Measurements from ENCODE around the gene PCNX2. TPM values are rescaled to one million over a fixed set of nuclear protein-coding genes. Genes with fewer than 3 reads are reported as not detected.

Gene PCNX2
- polyA plus RNA-seq, 6 donors from 2014 or later = 0.66 to 5.4 (median 2.4) TPM; not detected in 1

- ATAC-seq (ENCODE audit: low read depth in 2 of 2) (no peak), DNase-seq (peak; percentile 32)
- Mint-ChIP-seq H3K4me1 (peaks cover 7 to 18% (median 12%) of the 10 kb centered on the region in 3 donors), H3K27me3 (peaks cover 7 to 11% (median 8%) of the 10 kb centered on the region in 3 donors), H3K4me3 (no peak overlapping the region), H3K36me3 (no peaks in the 10 kb centered on the region), H3K9me3 (peaks cover 0 to 2% (median 0%) of the 10 kb centered on the region in 7 donors), H3K27ac (peak overlapping the region in 1 of 6 donors; percentile 75)
Measured at GRCh38 chr1:233304489-233305102, 9.1 kb upstream of the PCNX2 start.

DNA sequence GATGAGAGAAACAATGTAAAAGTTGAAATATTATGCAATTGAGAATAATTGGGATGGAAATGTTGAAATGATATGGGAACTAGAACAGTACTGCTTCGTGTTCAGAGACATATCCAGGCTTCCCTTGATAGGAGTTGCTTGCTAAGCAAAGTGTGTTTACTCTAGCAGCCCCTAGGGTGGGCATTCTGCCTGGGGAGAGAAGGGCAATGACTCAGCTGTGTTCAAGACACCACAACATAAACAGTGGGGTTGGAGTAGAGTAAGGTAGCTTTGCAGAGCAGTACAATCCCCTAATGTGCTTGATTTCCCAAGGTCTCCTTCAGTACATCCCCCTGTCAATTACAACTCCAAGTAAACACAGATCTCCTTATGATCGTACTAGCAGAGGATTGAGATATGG is 4.8 kb upstream of the PCNX2 start:
- Mint-ChIP-seq H3K4me1 (peaks cover 7 to 9% (median 8%) of the 10 kb centered on the region in 3 donors), H3K4me3 (no peak overlapping the region), H3K27me3 (peaks cover 0 to 11% (median 5%) of the 10 kb centered on the region in 3 donors), H3K27ac (no peak overlapping the region), H3K36me3 (no peaks in the 10 kb centered on the region), H3K9me3 (peaks cover 0 to 2% (median 0%) of the 10 kb centered on the region in 7 donors)
- no peak for DNase-seq
- no peak for ATAC-seq (ENCODE audit: low read depth in 2 of 2)

DNA sequence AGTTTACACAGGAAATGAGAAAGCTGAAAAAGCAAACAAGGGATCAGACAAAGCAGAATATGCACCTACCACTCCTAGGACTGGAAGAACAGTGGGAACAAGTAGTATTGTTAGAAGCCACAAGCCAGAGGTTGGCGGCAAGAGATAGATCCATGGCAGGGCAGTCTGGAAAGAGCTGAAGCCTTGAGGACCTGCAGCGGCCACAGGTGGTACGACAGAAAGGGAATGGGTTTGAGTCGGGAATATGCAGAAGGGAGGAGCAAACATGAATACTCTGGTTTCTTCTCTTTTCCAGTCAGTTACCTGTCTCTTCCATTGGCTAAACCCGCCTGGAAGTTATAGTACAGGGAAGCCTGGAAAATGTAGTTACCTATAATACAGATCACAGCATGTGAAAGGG is 3.9 kb upstream of the PCNX2 start:
- peaks cover 0 to 7% (median 2%) of the 10 kb centered on the region in 3 donors for H3K27me3 Mint-ChIP-seq
- no peak overlapping the region for H3K27ac Mint-ChIP-seq
- H3K9me3 Mint-ChIP-seq = peaks cover 0 to 2% (median 0%) of the 10 kb centered on the region in 7 donors
- no peaks in the 10 kb centered on the region for H3K36me3 Mint-ChIP-seq
- DNase-seq = no peak
- peaks cover 14 to 17% (median 15%) of the 10 kb centered on the region in 3 donors for H3K4me1 Mint-ChIP-seq
- ATAC-seq (ENCODE audit: low read depth in 2 of 2) = no peak
- no peak overlapping the region for H3K4me3 Mint-ChIP-seq

GRCh38 chr1:233295975-233296322 is 424 bp upstream of the PCNX2 start:
- H3K27me3 Mint-ChIP-seq = no peaks in the 10 kb centered on the region
- peak overlapping the region; percentile 82 to 98 (median 92) for H3K4me3 Mint-ChIP-seq
- DNase-seq = no peak
- peaks cover 17 to 19% (median 17%) of the 10 kb centered on the region in 3 donors for H3K4me1 Mint-ChIP-seq
- no peak for ATAC-seq (ENCODE audit: low read depth in 2 of 2)
- H3K36me3 Mint-ChIP-seq = no peaks in the 10 kb centered on the region
- peak overlapping the region in 4 of 6 donors; percentile 67 to 97 (median 85) for H3K27ac Mint-ChIP-seq
- no peaks in the 10 kb centered on the region for H3K9me3 Mint-ChIP-seq

GRCh38 chr1:233294913-233295236 is 650 bp downstream of the PCNX2 start:
- H3K9me3 Mint-ChIP-seq = no peaks in the 10 kb centered on the region
- H3K27me3 Mint-ChIP-seq = no peaks in the 10 kb centered on the region
- no peaks in the 10 kb centered on the region for H3K36me3 Mint-ChIP-seq
- DNase-seq (no peak), ATAC-seq (ENCODE audit: low read depth in 2 of 2) (peak in 1 of 2 donors; percentile 25)
- peaks cover 19 to 23% (median 20%) of the 10 kb centered on the region in 3 donors for H3K4me1 Mint-ChIP-seq
- H3K27ac Mint-ChIP-seq = peak overlapping the region in 3 of 6 donors; percentile 43 to 79 (median 62)
- H3K4me3 Mint-ChIP-seq = peak overlapping the region; percentile 81 to 98 (median 90)

DNA sequence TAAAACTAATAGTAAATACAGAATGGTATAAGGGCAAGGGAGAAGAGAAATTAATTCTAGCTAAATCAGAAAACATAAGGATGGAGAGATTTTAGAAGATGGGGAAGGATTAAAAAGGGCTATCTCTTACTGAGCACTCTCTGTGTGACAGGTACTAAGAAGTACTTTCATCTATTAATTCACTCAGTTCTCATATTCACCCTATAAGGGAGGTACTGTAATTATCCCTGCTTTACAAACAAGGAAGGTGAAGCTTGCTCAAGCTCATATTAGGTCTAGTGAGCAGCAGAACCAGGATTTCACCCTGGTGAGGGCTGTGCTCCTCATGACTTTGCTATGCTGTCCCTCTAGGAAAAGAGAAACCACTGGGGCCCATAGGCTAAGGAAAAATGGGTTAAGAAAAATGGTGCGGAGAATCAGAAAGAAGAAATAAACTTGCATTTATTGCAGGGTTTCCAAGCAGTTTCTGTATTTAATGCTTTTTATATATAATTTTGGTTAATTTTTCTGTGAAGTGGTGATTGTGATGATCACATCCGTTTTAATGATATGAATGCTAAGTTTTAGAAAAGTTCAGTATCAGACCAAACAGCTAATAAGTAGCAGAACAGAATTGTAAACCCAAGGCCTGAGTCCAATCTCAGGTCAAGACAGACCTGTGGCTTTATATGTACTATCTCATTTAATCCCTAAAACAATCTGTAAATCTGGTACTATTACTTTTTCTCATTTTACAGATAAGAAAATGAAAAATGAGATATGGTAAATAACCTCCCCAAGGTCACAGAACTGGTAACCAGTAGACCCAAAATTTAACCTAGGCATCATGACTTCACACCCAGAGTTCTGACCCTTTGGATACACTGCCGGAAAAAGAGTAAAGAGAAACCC is 1.7 kb downstream of the PCNX2 start:
- no peaks in the 10 kb centered on the region for H3K9me3 Mint-ChIP-seq
- DNase-seq (no peak), ATAC-seq (ENCODE audit: low read depth in 2 of 2) (no peak)
- H3K4me1 Mint-ChIP-seq = peaks cover 19 to 24% (median 23%) of the 10 kb centered on the region in 3 donors
- peak overlapping the region in 4 of 8 donors; percentile 27 to 98 (median 88) for H3K4me3 Mint-ChIP-seq
- H3K36me3 Mint-ChIP-seq = no peaks in the 10 kb centered on the region
- no peaks in the 10 kb centered on the region for H3K27me3 Mint-ChIP-seq
- no peak overlapping the region for H3K27ac Mint-ChIP-seq

DNA sequence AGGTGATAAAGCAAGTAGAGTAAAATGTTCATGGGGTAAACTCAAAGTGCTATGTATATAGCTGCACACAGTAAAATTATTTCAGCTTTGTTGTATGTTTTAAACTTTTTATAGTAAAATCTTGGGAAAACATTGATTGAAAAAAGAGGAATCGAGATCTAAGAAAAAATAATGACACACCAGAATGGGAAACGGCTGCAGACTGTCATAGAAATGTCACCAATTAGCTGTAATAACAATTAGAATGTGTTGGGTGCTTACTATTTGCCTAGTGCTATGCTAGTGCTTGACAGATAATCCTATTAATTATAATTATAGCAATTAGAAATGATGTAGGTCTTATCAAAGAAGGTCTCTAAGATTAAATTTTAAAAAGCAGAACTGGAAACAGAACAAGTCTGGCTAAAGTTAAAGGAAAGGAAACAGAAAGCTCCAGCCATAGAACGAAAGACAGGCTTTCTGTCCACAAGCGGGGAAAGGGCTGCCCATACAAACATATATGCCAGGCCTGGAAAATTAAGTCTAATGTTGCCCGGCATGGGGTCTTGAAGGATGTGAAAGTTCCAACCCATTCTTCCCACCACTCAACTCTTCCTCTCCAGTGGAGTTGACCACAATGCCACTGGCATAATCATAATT is 5.0 kb downstream of the PCNX2 start:
- Mint-ChIP-seq H3K4me1 (peaks cover 11 to 17% (median 16%) of the 10 kb centered on the region in 3 donors), H3K4me3 (no peak overlapping the region), H3K27ac (peak overlapping the region in 1 of 6 donors; percentile 77), H3K9me3 (no peaks in the 10 kb centered on the region), H3K36me3 (no peaks in the 10 kb centered on the region), H3K27me3 (no peaks in the 10 kb centered on the region)
- ATAC-seq (ENCODE audit: low read depth in 2 of 2) = no peak
- no peak for DNase-seq

DNA sequence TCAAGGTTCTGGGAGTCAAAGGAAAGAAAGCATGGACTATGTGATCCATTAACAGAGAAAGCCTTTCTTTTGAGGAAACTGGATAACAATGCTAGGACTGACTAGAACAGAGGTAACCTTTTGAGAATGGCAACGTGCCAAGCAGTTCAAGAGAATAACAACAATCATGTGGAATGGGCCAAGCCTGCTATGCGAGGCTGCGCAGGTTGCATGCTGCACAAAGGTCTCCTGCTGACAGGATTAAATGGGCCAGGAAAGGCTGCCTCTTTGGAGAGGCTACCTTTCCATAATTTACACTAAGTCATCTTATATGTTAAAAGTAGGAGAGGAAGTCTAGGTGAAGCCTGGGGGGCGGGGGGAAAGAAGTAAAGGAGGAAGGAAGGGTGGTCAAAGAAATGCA is 5.8 kb downstream of the PCNX2 start:
- DNase-seq (no peak), ATAC-seq (ENCODE audit: low read depth in 2 of 2) (no peak)
- no peaks in the 10 kb centered on the region for H3K27me3 Mint-ChIP-seq
- H3K4me3 Mint-ChIP-seq = no peak overlapping the region
- H3K27ac Mint-ChIP-seq = peak overlapping the region in 2 of 6 donors; percentile 37 to 77
- no peaks in the 10 kb centered on the region for H3K9me3 Mint-ChIP-seq
- no peaks in the 10 kb centered on the region for H3K36me3 Mint-ChIP-seq
- peaks cover 5 to 10% (median 9%) of the 10 kb centered on the region in 3 donors for H3K4me1 Mint-ChIP-seq

GRCh38 chr1:233282582-233282886 is 13.0 kb downstream of the PCNX2 start:
- Mint-ChIP-seq H3K4me1 (peaks cover 9 to 16% (median 12%) of the 10 kb centered on the region in 3 donors), H3K4me3 (peak overlapping the region in 1 of 8 donors; percentile 6), H3K9me3 (no peaks in the 10 kb centered on the region), H3K27ac (peak overlapping the region in 2 of 6 donors; percentile 73 to 74), H3K27me3 (no peaks in the 10 kb centered on the region), H3K36me3 (no peaks in the 10 kb centered on the region)
- DNase-seq = no peak
- ATAC-seq (ENCODE audit: low read depth in 2 of 2) = no peak

DNA sequence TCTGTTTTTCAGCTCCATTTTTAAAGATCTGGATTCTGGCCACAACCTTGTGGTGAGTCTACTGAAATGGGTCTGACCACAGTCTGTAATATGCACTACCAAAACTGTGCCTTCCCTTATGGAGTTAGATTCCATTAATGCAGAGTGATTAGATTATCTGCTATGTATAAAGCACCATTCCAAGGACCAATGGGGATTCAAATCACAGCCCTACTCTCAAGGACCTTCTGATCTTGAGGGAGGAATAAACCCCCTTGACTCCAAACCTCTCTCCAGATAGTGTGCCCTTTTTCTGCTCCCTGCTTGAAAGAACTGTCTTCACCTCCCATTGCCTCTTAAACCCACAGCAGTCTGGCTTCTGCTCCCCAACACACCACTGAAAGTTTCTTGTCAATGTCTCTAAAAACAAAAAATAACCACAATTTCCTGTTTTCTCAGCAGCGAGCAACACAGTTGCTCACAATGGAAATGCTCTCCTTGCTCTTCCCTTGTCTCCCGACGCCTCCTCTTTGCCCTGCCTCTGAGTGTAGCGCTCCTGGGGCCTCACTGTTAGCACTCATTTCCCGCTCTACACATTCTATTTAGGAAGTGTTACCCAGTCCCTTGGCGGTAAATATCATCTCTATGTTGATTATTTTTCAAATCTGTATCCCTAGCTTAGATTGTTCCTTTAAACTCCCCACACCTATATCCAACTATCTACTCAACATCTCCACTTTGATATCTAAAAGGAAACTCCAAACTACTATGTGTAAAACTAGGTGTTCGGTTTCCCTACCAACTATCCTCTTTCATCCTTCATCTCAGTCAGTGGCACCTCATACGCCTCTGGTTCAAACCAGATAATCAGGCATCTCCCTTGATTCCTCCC is 13.6 kb downstream of the PCNX2 start:
- H3K9me3 Mint-ChIP-seq = no peaks in the 10 kb centered on the region
- no peak for DNase-seq
- no peaks in the 10 kb centered on the region for H3K27me3 Mint-ChIP-seq
- H3K27ac Mint-ChIP-seq = peak overlapping the region in 3 of 6 donors; percentile 18 to 74 (median 73)
- no peak for ATAC-seq (ENCODE audit: low read depth in 2 of 2)
- peaks cover 9 to 16% (median 12%) of the 10 kb centered on the region in 3 donors for H3K4me1 Mint-ChIP-seq
- peak overlapping the region in 5 of 8 donors; percentile 3 to 47 (median 25) for H3K4me3 Mint-ChIP-seq
- H3K36me3 Mint-ChIP-seq = no peaks in the 10 kb centered on the region

DNA sequence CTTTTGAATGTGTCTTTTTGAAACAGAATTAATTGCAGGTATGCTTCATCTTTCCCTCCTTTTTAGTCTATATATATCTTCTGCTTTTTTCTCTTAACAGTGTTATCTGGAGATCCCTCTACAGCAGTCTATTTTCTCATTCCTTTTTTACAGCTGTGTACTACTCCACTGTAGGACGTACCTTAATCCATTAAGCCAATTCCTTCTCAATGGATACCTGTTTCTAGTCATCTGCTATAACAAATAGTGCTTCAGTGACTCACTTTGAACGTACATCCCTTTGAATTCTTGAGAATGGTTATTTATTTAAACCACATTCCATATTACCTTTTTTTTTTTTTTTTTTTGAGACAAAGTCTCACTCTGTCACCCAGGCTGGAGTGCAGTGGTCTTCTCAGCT is 15.6 kb downstream of the PCNX2 start:
- ATAC-seq (ENCODE audit: low read depth in 2 of 2) = no peak
- Mint-ChIP-seq H3K27me3 (no peaks in the 10 kb centered on the region), H3K9me3 (no peaks in the 10 kb centered on the region), H3K36me3 (no peaks in the 10 kb centered on the region), H3K4me1 (peaks cover 9 to 16% (median 12%) of the 10 kb centered on the region in 3 donors), H3K4me3 (no peak overlapping the region), H3K27ac (no peak overlapping the region)
- DNase-seq = no peak

GRCh38 chr1:233278631-233279030 is 16.9 kb downstream of the PCNX2 start:
- Mint-ChIP-seq H3K27ac (no peak overlapping the region), H3K36me3 (peaks cover 0 to 7% of the 10 kb centered on the region in 2 donors), H3K4me1 (peaks cover 9 to 16% (median 12%) of the 10 kb centered on the region in 3 donors), H3K9me3 (no peaks in the 10 kb centered on the region), H3K27me3 (no peaks in the 10 kb centered on the region), H3K4me3 (no peak overlapping the region)
- DNase-seq (no peak), ATAC-seq (ENCODE audit: low read depth in 2 of 2) (no peak)
